Neutrophil (primary cell): Measurements from ENCODE around the gene RPL38.

ENCODE experiments used
- H3K27ac ChIP-seq: fragments of 200-600 bp; sonication (generic); 2 replicates; pipeline ENCODE4 v1.5.1; 2016; ENCODE audit warnings: mild to moderate bottlenecking, moderate library complexity
- H3K27me3 ChIP-seq: fragments of 200-600 bp; sonication (generic); 2 replicates; pipeline ENCODE4 v1.6.0; 2016; ENCODE audit warnings: mild to moderate bottlenecking
- H3K36me3 ChIP-seq: fragments of 200-600 bp; sonication (generic); 2 replicates; pipeline ENCODE4 v1.5.1; 2017
- H3K4me1 ChIP-seq, 2 experiments: fragments of 200-600 bp in 1 of 2; sonication (generic) in 1 of 2; 1 replicate in 1 of 2; 2 replicates in 1 of 2; pipeline versions ENCODE4 v1.5.1 to v1.6.1; 2013 to 2016; ENCODE audit warnings: low read depth in 1 of 2, low read length in 1 of 2, mild to moderate bottlenecking in 1 of 2, moderate library complexity in 1 of 2; ENCODE audit not compliant: control insufficient read depth in 1 of 2, insufficient read depth in 1 of 2
- H3K4me3 ChIP-seq, 2 experiments: fragments of 200-600 bp in 1 of 2; sonication (generic) in 1 of 2; 1 replicate in 1 of 2; 2 replicates in 1 of 2; pipeline ENCODE4 v1.5.1; 2013 to 2016; ENCODE audit warnings: low read depth in 1 of 2, low read length in 1 of 2, mild to moderate bottlenecking in 1 of 2, moderate library complexity in 1 of 2
- H3K9me3 ChIP-seq: fragments of 200-600 bp; sonication (generic); 2 replicates; pipeline ENCODE4 v1.5.1; 2016
- TF ChIP-seq, protein P1 (sequence below): fragments of 200-600 bp; sonication (generic); IDR thresholded peaks from 2 replicates; pipeline ENCODE4 v1.5.1; 2016; ENCODE audit warnings: antibody characterized with exemption

RPL38 gene

DNA sequence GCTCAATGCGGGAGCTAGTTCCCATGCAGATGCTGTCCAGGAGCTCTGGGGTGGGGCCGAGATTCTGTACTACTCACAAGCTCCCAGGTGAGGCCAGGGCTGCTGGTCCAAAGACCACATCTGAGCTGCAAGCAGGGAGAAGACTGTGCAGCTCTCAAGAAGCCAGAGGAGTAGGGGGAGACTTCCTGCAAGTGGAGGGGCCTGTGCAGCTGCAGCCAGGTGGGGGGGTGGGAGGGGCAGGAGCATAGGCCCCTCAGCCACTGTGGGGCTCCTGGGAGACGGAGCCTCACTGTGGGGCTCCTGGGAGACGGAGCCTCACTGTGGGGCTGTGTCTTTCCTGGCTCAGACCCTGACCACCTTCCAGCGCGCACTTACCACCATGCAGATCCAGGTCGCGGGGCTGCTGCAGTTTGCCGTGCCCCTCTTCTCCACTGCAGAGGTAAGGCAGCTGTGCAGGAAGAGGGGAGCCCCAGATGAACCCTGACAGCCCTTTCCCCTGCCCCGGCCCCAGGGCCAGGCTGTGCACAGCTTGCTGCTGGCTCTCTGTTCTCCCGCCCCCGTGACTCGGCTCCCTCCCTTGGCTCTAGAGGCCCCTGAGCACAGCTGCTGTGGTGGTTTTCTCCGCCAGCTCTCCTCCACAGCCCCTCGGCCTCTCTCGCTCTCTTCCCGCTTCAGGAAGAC is 46.3 kb downstream of the RPL38 start:
- TF ChIP-seq, protein P1, sequence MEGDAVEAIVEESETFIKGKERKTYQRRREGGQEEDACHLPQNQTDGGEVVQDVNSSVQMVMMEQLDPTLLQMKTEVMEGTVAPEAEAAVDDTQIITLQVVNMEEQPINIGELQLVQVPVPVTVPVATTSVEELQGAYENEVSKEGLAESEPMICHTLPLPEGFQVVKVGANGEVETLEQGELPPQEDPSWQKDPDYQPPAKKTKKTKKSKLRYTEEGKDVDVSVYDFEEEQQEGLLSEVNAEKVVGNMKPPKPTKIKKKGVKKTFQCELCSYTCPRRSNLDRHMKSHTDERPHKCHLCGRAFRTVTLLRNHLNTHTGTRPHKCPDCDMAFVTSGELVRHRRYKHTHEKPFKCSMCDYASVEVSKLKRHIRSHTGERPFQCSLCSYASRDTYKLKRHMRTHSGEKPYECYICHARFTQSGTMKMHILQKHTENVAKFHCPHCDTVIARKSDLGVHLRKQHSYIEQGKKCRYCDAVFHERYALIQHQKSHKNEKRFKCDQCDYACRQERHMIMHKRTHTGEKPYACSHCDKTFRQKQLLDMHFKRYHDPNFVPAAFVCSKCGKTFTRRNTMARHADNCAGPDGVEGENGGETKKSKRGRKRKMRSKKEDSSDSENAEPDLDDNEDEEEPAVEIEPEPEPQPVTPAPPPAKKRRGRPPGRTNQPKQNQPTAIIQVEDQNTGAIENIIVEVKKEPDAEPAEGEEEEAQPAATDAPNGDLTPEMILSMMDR = no peak
- H3K27me3 ChIP-seq = no peaks in the 10 kb centered on the region
- H3K27ac ChIP-seq = no peak overlapping the region
- H3K36me3 ChIP-seq = no peaks in the 10 kb centered on the region
- no peak overlapping the region for H3K4me3 ChIP-seq
- H3K4me1 ChIP-seq = no peaks in the 10 kb centered on the region
- no peaks in the 10 kb centered on the region for H3K9me3 ChIP-seq

DNA sequence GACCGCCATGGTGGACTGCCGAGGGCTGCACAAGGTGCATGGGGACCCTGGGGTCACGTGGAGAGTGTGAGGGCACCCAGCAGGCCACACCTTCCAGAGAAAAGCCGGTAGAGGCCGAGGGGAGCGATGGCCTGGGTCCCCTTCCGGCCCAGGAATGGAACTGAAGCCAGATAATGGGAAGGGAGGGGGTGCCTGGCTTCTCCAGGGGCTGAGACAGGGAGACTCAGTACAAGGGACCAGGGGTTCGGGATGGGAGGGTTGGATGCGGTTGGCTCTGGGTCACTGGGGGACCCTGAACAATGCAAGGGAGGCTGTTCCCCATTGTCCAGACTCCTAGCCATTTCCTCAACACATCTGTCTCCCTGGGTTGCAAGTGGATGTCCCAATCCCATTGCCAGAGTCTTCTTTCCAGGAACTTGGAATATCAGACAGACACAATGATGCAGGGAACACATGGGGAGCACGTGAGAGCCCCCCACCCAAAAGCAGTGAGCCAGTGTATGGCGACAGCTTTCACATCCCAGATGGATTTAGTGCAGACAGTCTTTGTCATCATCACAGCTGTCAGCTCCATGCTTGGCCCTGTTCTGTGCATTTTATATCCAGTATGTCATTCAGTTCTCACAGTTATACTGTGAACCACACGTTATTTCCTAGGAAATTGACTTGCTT is 47.0 kb downstream of the RPL38 start:
- no peaks in the 10 kb centered on the region for H3K27me3 ChIP-seq
- H3K4me3 ChIP-seq = no peak overlapping the region
- no peaks in the 10 kb centered on the region for H3K4me1 ChIP-seq
- H3K27ac ChIP-seq = no peak overlapping the region
- no peaks in the 10 kb centered on the region for H3K9me3 ChIP-seq
- H3K36me3 ChIP-seq = no peaks in the 10 kb centered on the region
- TF ChIP-seq, protein P1 = no peak

- Histone ChIP-seq H3K27ac (no peak overlapping the region), H3K9me3 (no peaks in the 10 kb centered on the region), H3K4me1 (no peaks in the 10 kb centered on the region), H3K36me3 (no peaks in the 10 kb centered on the region), H3K4me3 (no peak overlapping the region), H3K27me3 (no peaks in the 10 kb centered on the region)
- TF ChIP-seq, protein P1 = no peak
Observed at GRCh38 chr17:74251051-74251450, 47.6 kb downstream of the RPL38 start.

DNA sequence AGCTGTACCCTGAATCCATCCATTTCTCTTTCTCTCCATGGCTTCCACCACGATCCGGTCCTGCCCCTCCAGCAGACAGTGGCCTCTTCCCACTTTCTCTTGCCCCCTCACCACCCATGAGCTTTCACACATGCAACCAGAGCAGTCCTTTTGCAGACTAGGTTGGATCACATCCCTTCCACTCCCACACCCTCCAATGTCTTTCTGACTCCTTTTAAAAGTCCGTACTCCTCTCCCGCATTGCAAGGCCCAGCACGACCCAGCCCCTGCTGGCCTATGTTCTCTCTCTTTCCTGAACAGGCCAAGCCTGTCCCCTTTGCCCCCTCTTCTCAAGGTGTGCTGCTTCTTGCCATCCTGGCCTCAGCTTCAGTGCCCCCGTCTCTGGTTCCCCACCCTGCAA is 48.1 kb downstream of the RPL38 start:
- Histone ChIP-seq H3K4me1 (no peaks in the 10 kb centered on the region), H3K27me3 (no peaks in the 10 kb centered on the region), H3K9me3 (no peaks in the 10 kb centered on the region), H3K4me3 (no peak overlapping the region), H3K27ac (no peak overlapping the region), H3K36me3 (no peaks in the 10 kb centered on the region)
- TF ChIP-seq, protein P1 = no peak

- Histone ChIP-seq H3K4me1 (no peaks in the 10 kb centered on the region), H3K36me3 (no peaks in the 10 kb centered on the region), H3K4me3 (no peak overlapping the region), H3K9me3 (no peaks in the 10 kb centered on the region), H3K27ac (no peak overlapping the region), H3K27me3 (no peaks in the 10 kb centered on the region)
- TF ChIP-seq, protein P1 = no peak
Observed at GRCh38 chr17:74252211-74252610, 48.7 kb downstream of the RPL38 start.
